ENCODE data around the gene ROS1.
"Not testable (repeated sequence)": the region's sequence is repeated elsewhere in the genome, so short reads cannot be mapped to it uniquely, and the experiment has no call there.

ROS1 gene

DNA sequence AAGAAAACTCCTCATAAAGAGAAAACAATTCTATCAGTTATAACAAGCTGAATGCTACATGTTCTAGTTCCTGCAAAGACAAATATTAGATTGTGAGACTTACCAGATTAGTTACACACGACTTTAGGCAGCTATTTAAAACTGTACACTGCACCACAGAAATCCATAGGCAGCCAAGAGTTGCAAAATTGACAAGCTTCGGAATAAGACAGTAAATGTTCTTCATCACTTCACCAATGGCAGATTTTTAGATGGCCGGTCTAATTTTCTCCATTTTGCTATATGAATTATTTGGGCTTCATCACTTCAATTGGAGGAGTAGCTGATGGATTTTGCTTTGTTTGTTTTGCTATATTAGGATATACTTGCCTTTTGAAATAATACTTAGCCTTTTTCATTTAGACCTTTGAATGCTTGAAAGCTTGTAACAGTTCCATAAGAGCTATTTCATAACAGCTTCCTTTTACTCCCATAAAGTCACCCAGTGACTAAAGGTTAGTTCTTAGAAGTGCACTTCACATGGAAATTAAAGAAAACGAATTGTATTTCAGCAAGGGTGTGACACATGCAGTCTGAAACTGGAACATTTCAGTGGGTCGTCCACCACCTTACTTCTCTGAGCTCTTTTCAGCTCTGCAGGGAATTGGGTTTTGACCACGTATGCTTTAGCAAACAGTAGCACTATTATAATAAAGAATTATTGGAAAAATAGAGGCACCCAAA lies at the start of gene ROS1:
Gene ROS1 (minus strand): TSS at position 512 of the 723 bp plus-strand sequence. CDS start 286 bp downstream, at position 226.
- in situ Hi-C loops (cut with MboI; ENCODE audit: low sequenced_read_pairs): no loop called here

DNA sequence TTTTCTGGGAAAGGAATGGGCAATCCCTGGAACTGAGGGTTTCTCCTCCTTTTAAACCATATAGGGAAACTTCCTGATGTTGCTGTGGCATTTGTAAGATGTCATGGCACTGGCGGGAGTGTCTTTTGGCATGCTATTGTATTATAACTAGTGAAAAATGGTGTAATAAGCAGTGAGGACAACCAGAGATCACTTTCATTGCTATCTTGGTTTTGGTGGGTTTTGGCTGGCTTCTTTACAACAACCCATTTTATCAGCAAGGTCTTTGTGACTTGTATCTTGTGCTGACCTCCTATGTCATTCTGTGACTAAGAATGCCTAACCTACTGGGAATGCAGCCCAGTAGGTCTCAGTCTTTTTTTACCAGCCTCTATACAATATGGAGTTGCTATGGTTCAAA lies 47.7 kb upstream of the ROS1 start:
- in situ Hi-C loops (cut with MboI; ENCODE audit: low sequenced_read_pairs): no loop called here

DNA sequence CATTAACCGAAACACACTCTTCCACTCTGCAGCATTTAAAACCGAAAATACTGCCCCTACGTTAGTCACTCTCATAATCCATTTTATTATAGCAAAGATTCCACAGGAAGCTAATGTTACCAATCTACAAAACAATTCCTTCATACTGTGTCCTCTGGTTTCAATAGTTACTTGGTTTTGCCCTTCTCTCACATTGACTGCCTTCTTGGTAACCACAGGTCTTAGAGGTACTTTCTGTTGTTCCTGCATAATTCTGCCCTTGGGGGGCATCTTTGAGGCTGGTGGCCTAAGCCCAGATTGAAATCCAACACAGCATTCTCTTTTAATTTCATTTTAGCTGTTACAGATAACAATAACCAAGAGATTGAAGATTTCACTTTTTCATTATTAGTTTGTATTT lies 46.9 kb upstream of the ROS1 start:
- in situ Hi-C loops (cut with MboI; ENCODE audit: low sequenced_read_pairs): no loop called here

GRCh38 chr6:117469791-117470190 lies 44.0 kb upstream of the ROS1 start:
- in situ Hi-C loops (cut with MboI; ENCODE audit: low sequenced_read_pairs): no loop called here

DNA sequence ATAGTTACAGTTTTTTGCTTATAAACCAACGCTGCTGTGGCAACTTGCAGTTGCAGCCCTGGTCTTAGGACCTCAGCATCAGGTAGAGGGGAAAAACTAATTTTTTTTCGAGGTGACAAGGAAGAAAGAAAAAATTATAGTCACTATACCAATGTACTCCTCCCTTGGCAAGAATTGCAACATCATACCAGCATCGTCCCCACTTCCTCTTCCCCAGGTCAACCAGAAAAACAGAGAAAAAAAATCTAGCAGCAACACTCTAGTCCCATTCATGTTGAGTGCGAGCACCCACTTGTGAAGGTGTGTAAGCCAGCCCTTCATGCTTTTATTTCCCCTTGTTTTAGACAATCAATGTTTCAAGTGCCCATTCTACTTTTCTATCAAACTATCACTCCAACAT lies 43.6 kb upstream of the ROS1 start:
- in situ Hi-C loops (cut with MboI; ENCODE audit: low sequenced_read_pairs): no loop called here

- in situ Hi-C loops (cut with MboI; ENCODE audit: low sequenced_read_pairs): not testable (repeated sequence)
Observed at GRCh38 chr6:117468527-117468926, 42.8 kb upstream of the ROS1 start.

GRCh38 chr6:117467876-117468275 lies 42.1 kb upstream of the ROS1 start:
- in situ Hi-C loops (cut with MboI; ENCODE audit: low sequenced_read_pairs): no loop called here

- in situ Hi-C loops (cut with MboI; ENCODE audit: low sequenced_read_pairs): no loop called here
Observed at GRCh38 chr6:117465691-117466090, 39.9 kb upstream of the ROS1 start.

- in situ Hi-C loops (cut with MboI; ENCODE audit: low sequenced_read_pairs): no loop called here
Observed at GRCh38 chr6:117464700-117465099, 39.0 kb upstream of the ROS1 start.

DNA sequence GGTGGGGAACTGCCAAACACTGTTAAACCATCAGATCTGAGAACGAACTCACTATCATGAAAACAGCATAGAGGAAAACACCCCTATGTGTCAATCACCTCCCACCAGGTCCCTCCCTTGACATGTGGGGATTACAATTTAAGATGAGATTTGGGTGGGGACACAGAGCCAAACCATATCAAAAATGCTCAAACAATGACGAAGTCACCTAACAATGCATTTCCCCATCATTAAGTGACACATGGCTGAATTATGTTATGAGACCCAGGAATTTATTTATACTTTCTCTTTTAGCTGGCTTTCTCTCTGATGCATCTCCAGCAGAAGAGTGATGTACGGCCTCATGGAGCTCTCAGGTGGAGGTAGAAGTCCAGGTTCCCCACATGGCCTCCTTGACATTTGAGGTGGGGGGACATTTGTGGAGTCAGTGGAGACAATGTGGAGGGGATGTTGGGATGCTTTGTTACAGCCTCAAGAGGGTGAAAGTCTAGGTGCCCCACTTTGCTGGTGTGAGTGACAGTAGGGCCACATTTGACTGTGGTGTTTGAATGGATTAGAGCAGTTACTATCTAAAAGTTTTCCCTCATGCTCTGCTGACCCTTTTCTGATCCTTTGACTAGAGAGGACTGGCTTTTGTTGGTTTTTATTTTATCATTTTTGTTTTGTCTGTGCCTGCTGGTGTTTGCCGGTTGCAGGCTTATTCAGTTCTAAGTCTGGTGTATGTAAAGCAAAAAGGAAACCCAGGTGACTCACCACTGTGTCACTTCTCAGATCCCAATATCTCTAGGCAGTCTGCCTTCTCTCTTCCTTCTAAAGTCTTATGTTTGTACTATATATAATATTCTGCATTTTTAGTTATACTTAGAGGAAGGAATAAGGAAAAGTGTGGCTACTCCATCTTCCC lies 38.3 kb upstream of the ROS1 start:
- in situ Hi-C loops (cut with MboI; ENCODE audit: low sequenced_read_pairs): no loop called here

- in situ Hi-C loops (cut with MboI; ENCODE audit: low sequenced_read_pairs): no loop called here
Observed at GRCh38 chr6:117459204-117459944, 33.6 kb upstream of the ROS1 start.

GRCh38 chr6:117456998-117457397 lies 31.3 kb upstream of the ROS1 start:
- in situ Hi-C loops (cut with MboI; ENCODE audit: low sequenced_read_pairs): no loop called here

GRCh38 chr6:117456250-117456649 lies 30.5 kb upstream of the ROS1 start:
- in situ Hi-C loops (cut with MboI; ENCODE audit: low sequenced_read_pairs): no loop called here

GRCh38 chr6:117451671-117452070 lies 25.9 kb upstream of the ROS1 start:
- in situ Hi-C loops (cut with MboI; ENCODE audit: low sequenced_read_pairs): no loop called here

- in situ Hi-C loops (cut with MboI; ENCODE audit: low sequenced_read_pairs): loop anchor here (10.0 kb wide), 1 partner anchor 105 kb away; no protein-coding TSS in a partner anchor
Observed at GRCh38 chr6:117449549-117450439, 24.1 kb upstream of the ROS1 start.

GRCh38 chr6:117448732-117449485 lies 23.2 kb upstream of the ROS1 start:
- in situ Hi-C loops (cut with MboI; ENCODE audit: low sequenced_read_pairs): loop anchor here (10.0 kb wide), 1 partner anchor 106 kb away; no protein-coding TSS in a partner anchor

GRCh38 chr6:117448011-117448410 lies 22.3 kb upstream of the ROS1 start:
- in situ Hi-C loops (cut with MboI; ENCODE audit: low sequenced_read_pairs): loop anchor here (10.0 kb wide), 1 partner anchor 107 kb away; no protein-coding TSS in a partner anchor

GRCh38 chr6:117446861-117447260 lies 21.1 kb upstream of the ROS1 start:
- in situ Hi-C loops (cut with MboI; ENCODE audit: low sequenced_read_pairs): loop anchor here (10.0 kb wide), 1 partner anchor 108 kb away; no protein-coding TSS in a partner anchor

DNA sequence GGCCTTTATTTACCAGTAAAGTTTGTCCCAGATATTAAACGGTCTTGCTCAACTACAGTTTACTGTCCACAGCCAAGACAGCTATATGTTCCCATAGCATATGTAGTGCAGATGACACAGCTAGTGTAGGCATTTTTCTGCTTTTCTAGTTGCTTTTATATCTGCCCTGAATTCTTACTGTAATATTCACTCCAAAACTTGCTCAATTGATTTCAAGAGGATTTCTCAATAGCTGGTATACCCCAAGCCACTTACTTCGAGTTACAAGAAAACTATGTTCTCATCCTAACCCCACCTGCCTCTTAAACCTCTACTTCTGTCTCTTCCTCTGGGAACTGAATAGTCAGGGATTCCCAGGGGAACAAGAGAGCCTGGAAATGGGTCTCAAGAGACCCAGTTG lies 18.9 kb upstream of the ROS1 start:
- in situ Hi-C loops (cut with MboI; ENCODE audit: low sequenced_read_pairs): loop anchor here (10.0 kb wide), 1 partner anchor 110 kb away; no protein-coding TSS in a partner anchor
